ENCODE results near the gene THRB.
A peak's percentile ranks its signal among the peaks of the same experiment; 100 is the strongest.
"Not testable (repeated sequence)": the region's sequence is repeated elsewhere in the genome, so short reads cannot be mapped to it uniquely, and the experiment has no call there.

The THRB gene

GRCh38 chr3:24401811-24402185, 92.9 kb downstream of the THRB start:
- no peak for DNase-seq (ENCODE audit: low spot score)

DNA sequence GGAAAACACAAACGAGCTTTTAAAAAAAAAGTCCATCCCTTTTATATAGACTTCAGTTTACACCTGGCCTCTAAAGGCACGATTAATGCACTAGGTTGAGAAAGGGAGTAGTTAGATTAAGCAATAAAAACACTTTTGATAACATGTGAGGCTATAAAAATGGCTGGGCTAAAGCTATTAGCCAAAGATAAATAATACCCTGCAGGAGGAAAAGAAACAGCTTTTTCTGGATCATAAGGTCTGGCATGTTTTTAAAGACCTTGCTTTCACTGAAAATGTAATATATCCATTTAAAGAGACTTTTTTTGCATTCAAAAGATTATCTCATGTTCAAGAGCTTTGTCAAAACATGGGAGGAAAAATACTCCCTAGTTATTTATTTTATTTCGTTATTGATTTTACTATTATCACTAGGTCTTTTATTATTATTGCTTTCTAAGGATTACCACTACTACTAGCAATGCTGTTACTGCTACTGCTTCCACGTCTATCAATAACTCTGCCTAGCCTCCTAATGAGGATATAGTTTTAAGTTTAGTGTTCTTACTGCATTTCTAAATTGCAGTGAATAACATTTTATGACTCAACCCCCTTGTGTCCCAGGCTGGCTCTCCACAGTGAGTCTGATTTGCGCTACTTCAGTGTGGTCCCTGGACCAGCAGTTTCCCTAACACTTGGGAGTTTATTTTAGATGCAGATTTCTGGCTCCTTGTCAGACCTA, 93.4 kb downstream of the THRB start:
- no peak for DNase-seq (ENCODE audit: low spot score)

DNA sequence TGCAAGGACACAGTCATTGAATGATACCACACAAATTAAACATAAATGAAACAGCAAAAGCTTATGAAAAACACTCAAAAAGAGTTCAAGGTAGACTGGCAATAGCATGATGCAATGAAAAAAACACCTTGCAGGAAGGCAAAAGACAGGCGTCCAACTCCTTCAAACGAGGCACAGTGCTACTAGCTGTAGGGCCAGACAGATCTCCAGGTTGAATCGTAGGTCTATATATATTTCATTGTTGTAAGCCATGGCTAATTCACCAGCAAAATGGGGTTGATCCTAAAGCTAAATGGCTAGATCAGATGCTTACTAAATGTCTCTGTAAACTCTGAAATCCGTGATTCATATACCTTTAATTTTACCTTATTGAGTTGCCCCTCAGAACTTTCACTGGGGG, 94.2 kb downstream of the THRB start:
- DNase-seq (ENCODE audit: low spot score) = no peak

- DNase-seq (ENCODE audit: low spot score) = no peak
These were observed 94.6 kb downstream of the THRB start for GRCh38 chr3:24400015-24400414.

- DNase-seq (ENCODE audit: low spot score) = no peak
These were observed 95.0 kb downstream of the THRB start for GRCh38 chr3:24399614-24400013.

DNA sequence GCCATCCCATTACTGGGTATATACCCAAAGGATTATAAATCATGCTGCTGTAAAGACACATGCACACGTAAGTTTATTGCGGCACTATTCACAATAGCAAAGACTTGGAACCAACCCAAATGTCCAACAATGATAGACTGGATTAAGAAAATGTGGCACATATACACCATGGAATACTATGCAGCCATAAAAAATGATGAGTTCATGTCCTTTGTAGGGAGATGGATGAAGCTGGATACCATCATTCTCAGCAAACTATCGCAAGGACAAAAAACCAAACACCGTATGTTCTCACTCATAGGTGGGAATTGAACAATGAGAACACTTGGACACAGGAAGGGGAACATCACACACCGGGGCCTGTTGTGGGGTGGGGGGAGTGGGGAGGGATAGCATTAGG, 95.9 kb downstream of the THRB start:
- not testable (repeated sequence) for DNase-seq (ENCODE audit: low spot score)

DNA sequence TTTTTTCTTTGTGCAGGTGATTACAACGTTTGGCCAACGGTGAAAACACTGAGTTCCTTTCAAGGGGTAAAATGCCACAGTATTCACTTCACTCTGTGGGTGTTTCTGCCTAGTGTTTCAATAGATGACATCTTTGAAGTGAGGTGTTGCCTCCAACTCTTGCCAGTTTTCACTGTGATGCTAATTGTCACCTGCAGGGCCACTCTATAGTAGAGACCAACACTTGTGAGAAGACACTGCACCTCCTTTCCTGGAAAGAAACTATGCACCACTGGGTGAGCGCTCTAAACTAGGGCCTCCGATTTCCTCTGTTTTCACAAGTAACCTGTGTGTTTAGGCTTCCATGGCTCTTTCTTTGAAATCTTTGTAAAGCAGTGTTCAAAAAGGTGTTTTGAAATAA, 98.3 kb downstream of the THRB start:
- no peak for DNase-seq (ENCODE audit: low spot score)

DNA sequence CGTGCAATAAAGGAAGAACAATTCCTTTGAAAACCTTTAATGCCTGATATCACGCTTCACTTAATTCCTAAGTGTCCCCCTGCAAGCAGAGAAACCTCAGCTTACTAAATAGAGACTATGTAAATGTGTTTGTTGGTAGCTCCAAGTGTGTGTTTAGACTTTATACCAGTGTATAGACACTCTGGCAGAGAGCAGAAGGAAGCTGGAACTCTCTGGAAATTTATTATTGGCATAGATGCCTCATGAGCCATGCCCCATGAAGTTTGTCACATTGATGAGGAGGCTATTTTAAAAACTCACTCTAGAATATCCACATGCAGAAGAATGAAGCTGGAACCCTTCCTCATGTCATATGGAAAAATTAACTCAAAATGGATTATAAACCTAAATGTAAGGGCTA, 99.9 kb downstream of the THRB start:
- no peak for DNase-seq (ENCODE audit: low spot score)

GRCh38 chr3:24393316-24393715, 101.3 kb downstream of the THRB start:
- no peak for DNase-seq (ENCODE audit: low spot score)

GRCh38 chr3:24390169-24391130, 104.2 kb downstream of the THRB start:
- DNase-seq (ENCODE audit: low spot score) = no peak

GRCh38 chr3:24389108-24390090, 105.3 kb downstream of the THRB start:
- DNase-seq (ENCODE audit: low spot score) = no peak

DNA sequence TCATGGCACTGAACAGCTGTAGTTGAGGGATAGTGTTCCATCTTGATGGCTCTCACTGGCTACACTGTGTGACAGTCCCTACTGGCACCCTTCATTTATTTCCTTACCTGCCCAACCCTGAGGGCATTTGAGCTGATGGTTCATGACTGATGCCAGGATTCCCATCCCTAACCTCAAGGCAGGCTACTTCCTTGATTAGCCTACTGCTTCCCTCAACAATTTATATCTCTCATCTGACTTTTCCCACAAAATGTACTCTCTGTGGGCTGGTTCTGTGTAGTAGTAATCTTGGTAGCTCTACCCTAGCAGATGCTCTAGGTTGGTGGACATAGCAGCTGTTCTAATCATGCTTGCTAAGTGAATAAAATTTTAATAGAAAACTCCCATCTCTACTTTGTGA, 106.0 kb downstream of the THRB start:
- DNase-seq (ENCODE audit: low spot score) = no peak

- no peak for DNase-seq (ENCODE audit: low spot score)
These were observed 106.5 kb downstream of the THRB start for GRCh38 chr3:24388159-24388558.

DNA sequence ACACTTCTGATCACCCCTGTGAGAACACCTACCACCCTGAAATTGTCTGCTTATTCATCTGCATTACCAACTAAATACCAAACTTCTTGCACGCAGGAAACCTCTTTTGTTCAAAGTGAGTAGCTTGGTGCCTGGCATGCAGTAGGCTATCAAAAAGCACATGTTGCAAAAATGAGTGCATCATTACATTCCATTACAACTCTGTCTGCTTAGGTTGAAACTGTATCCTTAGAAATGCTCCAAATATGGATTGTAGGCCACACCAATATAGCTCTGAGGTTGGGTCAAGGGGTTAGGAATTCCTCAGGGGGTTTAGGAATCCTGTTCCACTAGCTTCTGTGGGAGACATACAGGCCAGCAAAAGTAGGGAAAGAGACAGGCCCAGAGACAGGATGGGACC, 107.2 kb downstream of the THRB start:
- DNase-seq (ENCODE audit: low spot score) = no peak

GRCh38 chr3:24387000-24387399, 107.7 kb downstream of the THRB start:
- DNase-seq (ENCODE audit: low spot score) = peak; percentile 54

GRCh38 chr3:24386458-24386857, 108.2 kb downstream of the THRB start:
- no peak for DNase-seq (ENCODE audit: low spot score)

- DNase-seq (ENCODE audit: low spot score) = no peak
These were observed 109.5 kb downstream of the THRB start for GRCh38 chr3:24385012-24385615.

DNA sequence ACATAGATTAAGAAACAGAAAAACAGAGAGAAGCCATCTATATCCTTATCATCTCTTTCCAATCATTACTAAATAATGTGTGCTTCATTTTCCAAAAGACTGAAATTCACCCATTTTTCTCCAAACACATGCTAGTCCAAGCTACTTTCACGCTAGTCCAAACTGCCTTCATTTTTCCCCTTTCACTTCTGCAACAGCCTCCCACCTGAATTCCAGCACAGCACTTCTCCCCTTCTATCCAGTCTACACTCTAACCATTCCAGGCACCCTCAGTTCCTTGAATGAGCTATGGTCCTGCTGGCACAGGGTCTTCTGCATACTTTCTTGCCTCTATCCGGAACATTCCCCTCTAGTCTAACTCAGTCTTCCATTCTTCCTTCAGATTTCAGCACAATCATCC, 112.0 kb downstream of the THRB start:
- no peak for DNase-seq (ENCODE audit: low spot score)

DNA sequence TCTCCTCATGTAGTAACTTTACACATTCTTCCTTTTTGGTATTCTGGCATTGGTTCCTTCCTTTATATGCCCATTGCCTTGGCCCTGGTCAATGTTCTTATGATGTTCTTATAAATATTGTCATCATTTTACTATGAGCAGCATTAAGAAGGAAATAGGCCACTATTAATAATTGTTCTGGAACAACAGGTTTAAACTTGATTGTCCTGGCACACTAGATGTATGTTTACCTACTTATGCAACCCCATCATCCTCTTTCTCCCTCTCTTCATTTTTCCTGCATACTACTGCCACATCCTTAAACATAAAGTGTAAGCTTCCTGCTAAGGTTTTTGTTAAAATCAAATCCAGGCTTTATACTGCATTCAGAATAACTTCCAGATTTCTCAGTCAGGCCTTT, 114.7 kb downstream of the THRB start:
- no peak for DNase-seq (ENCODE audit: low spot score)

- no peak for DNase-seq (ENCODE audit: low spot score)
These were observed 116.3 kb downstream of the THRB start for GRCh38 chr3:24378313-24378712.

GRCh38 chr3:24377218-24377993, 117.2 kb downstream of the THRB start:
- DNase-seq (ENCODE audit: low spot score) = no peak

Data from LoVo (cell line).